Measurements from ENCODE around the gene MRPL58.
"Not testable (repeated sequence)": the region's sequence is repeated elsewhere in the genome, so short reads cannot be mapped to it uniquely, and the experiment has no call there.

MRPL58 gene

GRCh38 chr17:75012346-75013091, at the start of gene MRPL58:
Gene MRPL58, plus strand, starts transcription at chr17:75012670. Its CDS starts 17 bp downstream, at chr17:75012687.
- peak; percentile 79 for DNase-seq

GRCh38 chr17:74963656-74964055, 48.8 kb upstream of the MRPL58 start:
- no peak for DNase-seq

- no peak for DNase-seq
Observed at GRCh38 chr17:74964246-74964761, 48.2 kb upstream of the MRPL58 start.

DNA sequence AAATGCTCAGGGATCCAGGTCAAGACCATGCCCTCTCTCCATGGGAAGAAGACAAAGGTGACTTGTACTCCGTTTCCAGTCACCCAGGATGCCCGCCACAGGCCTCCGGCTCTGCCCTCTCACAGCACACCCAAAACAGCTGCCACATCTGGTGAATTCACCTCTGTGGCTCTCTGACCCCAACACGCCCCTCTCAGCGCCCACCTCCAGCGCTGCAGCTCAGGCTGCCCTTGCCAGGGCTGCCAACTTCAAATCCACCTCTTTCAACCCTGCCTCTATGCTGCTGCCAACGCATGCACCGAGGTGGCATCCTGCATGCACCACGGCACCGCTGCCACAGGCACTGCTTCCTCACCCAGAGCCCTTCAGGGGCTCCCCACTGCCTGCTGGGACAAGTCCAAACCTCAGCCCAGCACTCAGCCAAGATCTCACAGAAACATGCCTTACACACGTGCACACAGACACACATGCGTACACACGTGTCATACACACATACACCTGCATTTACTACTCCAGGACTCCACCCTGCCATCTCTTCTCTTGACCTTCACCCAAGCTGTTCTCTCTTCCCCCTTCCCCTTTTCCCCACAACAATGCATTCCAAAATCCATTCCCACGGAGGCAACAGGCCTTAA, 47.4 kb upstream of the MRPL58 start:
- DNase-seq: no peak

- DNase-seq: no peak
Observed at GRCh38 chr17:74968361-74968780, 44.1 kb upstream of the MRPL58 start.

DNA sequence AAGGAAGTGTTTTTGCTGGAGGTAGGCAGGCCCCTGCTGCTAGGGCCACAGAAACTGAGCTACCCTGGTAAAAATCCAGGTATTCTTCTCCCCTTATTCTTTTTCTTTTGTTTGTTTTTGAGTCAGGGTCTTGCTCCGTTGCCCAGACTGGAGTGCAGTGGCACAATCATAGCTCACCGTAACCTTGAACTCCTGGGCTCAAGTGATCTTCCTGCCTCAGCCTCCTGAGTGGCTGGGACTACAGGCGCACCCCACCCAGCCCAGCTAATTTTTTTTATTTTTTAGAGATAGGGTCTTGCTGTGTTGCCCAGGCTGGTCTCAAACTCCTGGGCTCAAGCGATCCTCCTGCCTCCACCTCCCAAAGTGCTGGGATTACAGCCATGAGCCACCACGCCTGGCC, 43.0 kb upstream of the MRPL58 start:
- not testable (repeated sequence) for DNase-seq

- no peak for DNase-seq
Observed at GRCh38 chr17:74970395-74970794, 42.1 kb upstream of the MRPL58 start.

DNA sequence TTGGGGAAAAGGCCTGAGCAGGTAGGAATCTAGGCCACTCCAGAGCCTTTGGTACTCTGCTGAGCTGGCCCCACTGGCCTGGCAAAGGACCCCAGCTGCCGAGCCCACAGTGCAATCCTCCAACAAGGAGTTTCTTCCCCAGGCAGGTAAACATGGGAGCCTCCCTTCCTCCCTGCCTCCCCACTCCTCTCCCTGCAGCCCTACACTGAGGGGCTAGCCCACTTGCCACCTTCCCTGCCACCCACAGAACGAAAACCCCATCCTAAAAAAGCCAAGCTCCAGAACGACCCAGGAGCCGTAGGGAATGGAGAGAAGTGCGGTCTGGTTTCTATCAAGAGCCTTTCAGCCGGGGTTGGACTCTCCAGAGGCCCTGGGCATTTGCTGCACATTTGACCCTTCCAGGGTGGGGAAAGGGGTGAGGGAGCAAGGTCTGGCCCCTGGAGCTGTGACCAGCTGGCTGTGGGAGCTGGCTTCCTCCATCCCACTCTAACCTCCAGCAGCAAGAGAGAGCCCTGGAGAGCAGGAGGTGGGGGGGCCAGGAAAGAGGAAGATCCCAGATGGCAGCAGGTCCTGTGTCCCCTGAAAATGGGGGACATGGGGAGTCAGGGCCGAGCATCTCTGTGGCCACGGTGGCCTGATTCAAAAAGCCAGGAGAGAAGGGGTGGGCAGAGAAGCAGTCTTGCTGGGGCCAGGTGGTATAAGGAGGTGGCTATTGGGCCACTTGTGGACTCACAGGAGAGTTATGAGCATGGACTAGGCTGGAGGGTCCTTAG, 41.2 kb upstream of the MRPL58 start:
- DNase-seq: no peak

- no peak for DNase-seq
Observed at GRCh38 chr17:74971842-74972106, 40.7 kb upstream of the MRPL58 start.

GRCh38 chr17:74972107-74972972, 40.1 kb upstream of the MRPL58 start, which contains the start of gene HID1:
Gene HID1, minus strand, starts transcription at chr17:74972759. Its CDS starts 103 bp downstream, at chr17:74972656.
- DNase-seq: no peak

GRCh38 chr17:74972973-74973328, 39.5 kb upstream of the MRPL58 start:
- DNase-seq: no peak

- DNase-seq: no peak
Observed at GRCh38 chr17:74975943-74976342, 36.5 kb upstream of the MRPL58 start.

DNA sequence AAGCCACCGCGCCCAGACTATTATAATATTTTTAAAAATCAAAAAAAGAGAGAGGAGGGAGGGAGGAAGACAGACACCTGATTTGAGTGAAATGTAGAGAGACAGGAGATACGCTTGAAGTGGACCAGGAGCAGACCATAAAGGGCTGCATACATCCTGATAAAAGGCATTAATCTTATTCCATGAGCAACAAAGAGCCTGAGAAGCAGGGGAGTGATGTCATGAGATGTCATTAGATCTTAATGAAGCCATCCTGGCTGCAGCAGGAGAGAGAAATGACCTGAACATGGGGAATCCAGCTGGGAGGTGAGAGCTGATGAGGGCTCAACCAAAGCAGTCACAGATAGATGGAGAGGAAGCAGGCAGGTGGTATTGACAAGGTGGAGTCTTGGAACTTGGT, 34.7 kb upstream of the MRPL58 start:
- no peak for DNase-seq

- DNase-seq: no peak
Observed at GRCh38 chr17:74978240-74978639, 34.2 kb upstream of the MRPL58 start.

- no peak for DNase-seq
Observed at GRCh38 chr17:74979408-74980146, 32.9 kb upstream of the MRPL58 start.

GRCh38 chr17:74981318-74981978, 31.0 kb upstream of the MRPL58 start:
- DNase-seq: no peak

DNA sequence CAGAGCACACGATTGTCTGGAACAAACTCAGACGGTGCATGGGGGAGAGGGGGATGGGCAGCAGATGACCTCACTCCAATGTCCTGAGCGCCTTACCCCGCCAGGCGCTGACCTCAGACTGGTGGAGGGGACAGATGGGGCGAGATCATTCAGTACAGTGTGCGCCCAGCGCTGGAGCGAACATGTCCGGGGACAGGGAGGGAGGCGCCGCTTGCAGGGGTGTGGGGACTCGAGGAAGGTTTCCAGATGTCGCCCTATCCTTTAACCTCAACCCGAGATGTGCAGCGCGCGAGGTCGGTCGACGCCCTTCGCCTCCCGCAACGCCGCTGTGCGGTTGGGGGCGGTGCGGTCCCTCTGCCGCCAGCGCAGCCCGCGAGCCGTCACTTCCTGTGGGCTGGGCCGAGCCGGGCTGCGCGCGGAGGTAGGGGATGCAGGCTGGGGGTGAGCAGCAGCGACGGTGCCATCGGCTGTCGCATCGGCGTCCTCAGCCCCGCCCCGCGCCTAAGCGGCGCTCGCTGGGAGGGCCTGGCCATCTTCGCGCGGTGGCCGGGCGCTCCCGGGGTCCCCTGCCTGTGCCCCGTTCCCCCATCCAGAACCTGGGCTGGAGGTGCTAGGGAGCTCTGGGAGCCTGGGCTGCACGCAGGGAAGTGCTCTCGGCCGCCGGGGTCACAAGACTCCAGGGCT, 30.3 kb upstream of the MRPL58 start:
- DNase-seq: peak; percentile 32

DNA sequence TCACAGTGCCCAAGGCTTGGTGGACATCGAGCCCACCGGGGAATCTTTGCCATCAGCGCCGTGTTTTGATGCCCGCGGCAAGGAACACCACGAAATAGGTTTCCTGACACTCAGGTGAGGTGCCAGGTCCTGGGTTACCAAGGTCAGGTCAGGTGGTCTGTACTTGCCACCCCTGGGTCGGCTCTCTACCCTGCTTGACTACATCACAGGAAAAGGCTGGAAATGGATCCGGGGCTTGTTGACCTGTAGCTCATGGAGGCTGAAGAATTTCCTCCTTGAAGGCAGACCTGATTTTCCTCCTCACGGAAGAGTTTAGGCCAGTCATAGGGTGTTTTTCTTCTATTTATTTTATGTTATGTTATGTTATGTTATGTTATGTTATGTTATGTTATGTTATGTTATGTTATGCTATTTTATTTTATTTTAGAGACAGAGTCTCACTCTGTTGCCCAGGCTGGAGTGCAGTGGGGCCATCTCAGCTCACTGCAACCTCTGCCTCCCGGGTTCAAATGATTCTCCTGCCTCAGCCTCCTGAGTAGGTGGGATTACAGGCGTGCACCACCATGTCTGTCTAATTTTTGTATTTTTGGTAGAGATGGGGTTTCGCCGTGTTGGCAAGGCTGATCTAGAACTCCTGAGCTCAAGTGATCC, 29.7 kb upstream of the MRPL58 start:
- not testable (repeated sequence) for DNase-seq

DNA sequence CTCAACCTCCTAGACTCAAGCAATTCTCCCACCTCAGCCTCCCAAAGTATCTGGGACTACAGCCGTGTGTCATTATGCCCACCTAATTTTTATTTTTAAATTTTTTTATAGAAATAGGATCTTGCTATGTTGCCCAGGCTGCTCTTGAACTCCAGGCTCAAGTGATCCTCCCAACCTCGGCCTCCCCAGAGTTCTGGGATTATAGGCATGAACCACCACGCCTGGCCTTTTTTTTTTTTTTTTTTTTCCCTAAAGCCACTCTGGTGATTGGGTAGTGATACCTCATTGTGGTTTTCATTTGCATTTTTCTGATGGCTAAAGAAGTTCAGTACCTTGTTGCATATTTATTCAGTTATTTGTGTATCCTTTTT, 26.3 kb upstream of the MRPL58 start:
- no peak for DNase-seq

GRCh38 chr17:74987418-74987908, 25.0 kb upstream of the MRPL58 start, which contains the start of gene CDR2L:
Gene CDR2L, plus strand, starts transcription at chr17:74987632. Its CDS starts 412 bp downstream, at chr17:74988044.
- DNase-seq: peak; percentile 84

Data from GDM1 (cell line).